Adrenal gland (tissue), 5 donors: Measurements from ENCODE around the gene GPR35.

Experiments
- POLR2A ChIP-seq, 2 donors: fragments of 450-650 bp; IDR thresholded peaks; one replicate each; pipeline ENCODE4 v1.6.1; 2017; ENCODE audit warnings: antibody characterized with exemption in 2 of 2, mild to moderate bottlenecking in 2 of 2, moderate library complexity in 1 of 2
- TF ChIP-seq, protein P1 (sequence below), 6 experiments: fragments of 450-650 bp in 4 of 6; fragments of 200-600 bp in 2 of 6; sonication (generic) in 1 of 6; IDR thresholded peaks; 1 replicate in 5 of 6; 2 replicates in 1 of 6; pipeline versions ENCODE4 v1.5.1 to v1.8.0; 2016 to 2021; ENCODE audit warnings: antibody characterized with exemption in 6 of 6, mild to moderate bottlenecking in 2 of 6, moderate library complexity in 1 of 6
- donor health status: DM: no; HTN: no; CAD: no.

DNA sequence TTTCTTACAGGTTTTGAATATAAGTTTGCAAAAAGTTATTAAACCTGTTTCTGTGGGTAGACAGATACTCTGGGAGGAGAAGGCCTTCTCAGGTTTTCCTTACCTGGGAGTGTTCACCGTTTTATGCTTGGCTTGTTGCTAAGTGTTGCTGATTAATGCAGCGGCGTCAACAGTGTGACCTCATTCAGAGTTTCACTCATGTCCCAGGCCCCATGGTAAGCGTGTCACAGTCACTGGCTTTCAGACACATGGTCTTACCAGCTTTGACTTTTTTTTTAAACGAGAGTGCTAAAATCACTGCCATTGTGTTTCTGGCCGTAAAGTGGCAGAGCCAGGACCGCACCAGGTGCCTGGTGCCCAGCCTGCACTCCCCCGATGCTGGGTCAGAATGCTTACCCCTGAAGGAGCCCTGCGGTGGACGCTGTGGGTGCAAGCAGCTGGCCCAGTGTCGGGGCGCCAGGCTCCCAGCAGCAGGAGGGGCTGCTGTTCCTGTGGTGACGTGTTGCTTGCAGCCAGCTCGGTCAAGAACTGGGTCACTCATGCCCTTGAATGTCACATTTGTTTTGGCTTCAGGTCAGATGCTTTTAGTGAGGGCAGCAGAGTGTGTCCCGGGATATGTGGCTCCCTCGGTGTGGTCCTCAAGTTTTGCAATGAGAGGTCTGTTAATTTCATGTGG is 35.3 kb upstream of the GPR35 start:
- TF ChIP-seq, protein P1, sequence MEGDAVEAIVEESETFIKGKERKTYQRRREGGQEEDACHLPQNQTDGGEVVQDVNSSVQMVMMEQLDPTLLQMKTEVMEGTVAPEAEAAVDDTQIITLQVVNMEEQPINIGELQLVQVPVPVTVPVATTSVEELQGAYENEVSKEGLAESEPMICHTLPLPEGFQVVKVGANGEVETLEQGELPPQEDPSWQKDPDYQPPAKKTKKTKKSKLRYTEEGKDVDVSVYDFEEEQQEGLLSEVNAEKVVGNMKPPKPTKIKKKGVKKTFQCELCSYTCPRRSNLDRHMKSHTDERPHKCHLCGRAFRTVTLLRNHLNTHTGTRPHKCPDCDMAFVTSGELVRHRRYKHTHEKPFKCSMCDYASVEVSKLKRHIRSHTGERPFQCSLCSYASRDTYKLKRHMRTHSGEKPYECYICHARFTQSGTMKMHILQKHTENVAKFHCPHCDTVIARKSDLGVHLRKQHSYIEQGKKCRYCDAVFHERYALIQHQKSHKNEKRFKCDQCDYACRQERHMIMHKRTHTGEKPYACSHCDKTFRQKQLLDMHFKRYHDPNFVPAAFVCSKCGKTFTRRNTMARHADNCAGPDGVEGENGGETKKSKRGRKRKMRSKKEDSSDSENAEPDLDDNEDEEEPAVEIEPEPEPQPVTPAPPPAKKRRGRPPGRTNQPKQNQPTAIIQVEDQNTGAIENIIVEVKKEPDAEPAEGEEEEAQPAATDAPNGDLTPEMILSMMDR (IDR thresholded peaks at IDR 0.05) = no peak
- no peak for TF ChIP-seq POLR2A (IDR thresholded peaks at IDR 0.05)
